ENCODE results near the gene WAPL.

The WAPL gene

GRCh38 chr10:86450806-86451603, 70.6 kb downstream of the WAPL start:
- DNase-seq = no peak

GRCh38 chr10:86449926-86450558, 71.5 kb downstream of the WAPL start:
- no peak for DNase-seq

GRCh38 chr10:86447432-86447831, 74.2 kb downstream of the WAPL start:
- DNase-seq = no peak

- no peak for DNase-seq
These were observed 74.6 kb downstream of the WAPL start for GRCh38 chr10:86446987-86447386.

GRCh38 chr10:86446440-86446839, 75.2 kb downstream of the WAPL start:
- DNase-seq = no peak

- no peak for DNase-seq
These were observed 77.7 kb downstream of the WAPL start for GRCh38 chr10:86443936-86444335.

GRCh38 chr10:86443069-86443468, 78.5 kb downstream of the WAPL start:
- no peak for DNase-seq

GRCh38 chr10:86440874-86441843, 80.4 kb downstream of the WAPL start:
- no peak for DNase-seq

- no peak for DNase-seq
These were observed 82.0 kb downstream of the WAPL start for GRCh38 chr10:86439544-86439943.

GRCh38 chr10:86438091-86438749, 83.4 kb downstream of the WAPL start:
- no peak for DNase-seq

- DNase-seq = no peak
These were observed 84.1 kb downstream of the WAPL start for GRCh38 chr10:86437447-86437846.

GRCh38 chr10:86436963-86437362, 84.6 kb downstream of the WAPL start:
- no peak for DNase-seq

GRCh38 chr10:86434656-86435055, 86.9 kb downstream of the WAPL start:
- no peak for DNase-seq

- DNase-seq = no peak
These were observed 97.9 kb downstream of the WAPL start for GRCh38 chr10:86423739-86424138.

GRCh38 chr10:86419101-86419500, 102.5 kb downstream of the WAPL start:
- no peak for DNase-seq

GRCh38 chr10:86415583-86415982, 106.0 kb downstream of the WAPL start:
- no peak for DNase-seq

- DNase-seq = no peak
These were observed 106.5 kb downstream of the WAPL start for GRCh38 chr10:86415116-86415515.

GRCh38 chr10:86413046-86413728, 108.4 kb downstream of the WAPL start:
- DNase-seq = no peak

GRCh38 chr10:86411852-86412560, 109.6 kb downstream of the WAPL start:
- DNase-seq = no peak

- no peak for DNase-seq
These were observed 110.2 kb downstream of the WAPL start for GRCh38 chr10:86411281-86411841.

GRCh38 chr10:86410542-86411124, 111.0 kb downstream of the WAPL start:
- DNase-seq = no peak

Measured in NCI-H2107 (cell line).